ENCODE measurements around the gene USP32. TPM values are rescaled to one million over a fixed set of nuclear protein-coding genes. Genes with fewer than 3 reads are reported as not detected.

The USP32 gene
- total RNA-seq, 1 experiment from 2014 or later, result 62.9 TPM

DNA sequence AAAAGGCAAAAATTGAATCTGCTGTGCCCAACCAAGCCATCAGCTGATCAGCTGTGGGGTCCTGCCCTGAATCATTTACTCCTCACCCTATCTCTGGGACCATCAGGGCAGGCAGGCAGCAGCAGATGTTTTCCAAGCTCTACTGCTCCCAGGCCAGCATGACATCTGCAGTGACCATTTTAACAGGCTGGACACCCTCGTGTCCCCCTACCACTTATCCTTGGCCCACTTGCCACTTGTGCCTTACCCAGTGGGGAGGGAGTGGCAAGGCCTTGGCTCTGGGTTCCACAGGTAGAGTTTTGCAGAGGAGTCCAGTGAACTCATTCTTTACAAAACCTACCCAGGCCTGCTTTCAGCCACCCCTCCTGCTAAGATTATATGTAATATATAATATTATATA is 254.2 kb downstream of the USP32 start:
- DNase-seq (ENCODE audit: unreplicated experiment), result no peak
- POLR2A ChIA-PET, result no interaction called here
- intact Hi-C loops (cut with micrococcal nuclease), result no loop called here
- no peaks in the 10 kb centered on the region for H3K36me3 Mint-ChIP-seq (ENCODE audit: insufficient read depth, unreplicated experiment)
- CTCF ChIA-PET, result interaction anchor here (0.6 to 0.7 kb wide), 3 partner anchors 10 to 97 kb away, joined by 3 to 5 read pairs (median 4); no protein-coding TSS in a partner anchor
- H3K27me3 Mint-ChIP-seq (ENCODE audit: insufficient read depth, unreplicated experiment), result no peaks in the 10 kb centered on the region
- H3K27ac Mint-ChIP-seq (ENCODE audit: low read depth, unreplicated experiment), result no peak overlapping the region
- no TSS peak for BruUV-seq (replicated peaks)
- peaks cover 14% of the 10 kb centered on the region for H3K4me1 Mint-ChIP-seq (ENCODE audit: insufficient read depth, unreplicated experiment)
- H3K9me3 Mint-ChIP-seq (ENCODE audit: unreplicated experiment), result no peaks in the 10 kb centered on the region
- no peak overlapping the region for H3K4me3 Mint-ChIP-seq (ENCODE audit: unreplicated experiment)
- no peak for TF ChIP-seq CTCF (IDR thresholded peaks at IDR 0.05; ENCODE audit: unreplicated experiment)

GRCh38 chr17:60135951-60136666 is 255.8 kb downstream of the USP32 start:
- Mint-ChIP-seq H3K27ac (ENCODE audit: low read depth, unreplicated experiment) (no peak overlapping the region), H3K9me3 (ENCODE audit: unreplicated experiment) (no peaks in the 10 kb centered on the region), H3K36me3 (ENCODE audit: insufficient read depth, unreplicated experiment) (no peaks in the 10 kb centered on the region), H3K4me1 (ENCODE audit: insufficient read depth, unreplicated experiment) (peaks cover 5% of the 10 kb centered on the region), H3K4me3 (ENCODE audit: unreplicated experiment) (peak overlapping the region; percentile 90), H3K27me3 (ENCODE audit: insufficient read depth, unreplicated experiment) (no peaks in the 10 kb centered on the region)
- no peak for DNase-seq (ENCODE audit: unreplicated experiment)
- TF ChIP-seq CTCF (IDR thresholded peaks at IDR 0.05; ENCODE audit: unreplicated experiment), result no peak
- no TSS peak for BruUV-seq (replicated peaks)
- intact Hi-C loops (cut with micrococcal nuclease), result no loop called here
- ChIA-PET POLR2A (interaction anchor here (0.6 kb wide), 1 partner anchor 1842 kb away, joined by 3 read pairs; no protein-coding TSS in a partner anchor), CTCF (interaction anchor here (0.7 to 1.0 kb wide), 3 partner anchors 54 to 1974 kb away, joined by 3 to 4 read pairs (median 3); no protein-coding TSS in a partner anchor)

- DNase-seq (ENCODE audit: unreplicated experiment), result peak; percentile 79
- Mint-ChIP-seq H3K36me3 (ENCODE audit: insufficient read depth, unreplicated experiment) (peaks cover 3% of the 10 kb centered on the region), H3K4me3 (ENCODE audit: unreplicated experiment) (peak overlapping the region; percentile 90), H3K9me3 (ENCODE audit: unreplicated experiment) (no peaks in the 10 kb centered on the region), H3K27me3 (ENCODE audit: insufficient read depth, unreplicated experiment) (no peaks in the 10 kb centered on the region), H3K4me1 (ENCODE audit: insufficient read depth, unreplicated experiment) (peaks cover 5% of the 10 kb centered on the region), H3K27ac (ENCODE audit: low read depth, unreplicated experiment) (peak overlapping the region; percentile 27)
- POLR2A ChIA-PET, result interaction anchor here (0.6 to 1.4 kb wide), 2 partner anchors 256 to 1842 kb away, joined by 3 read pairs; partner anchors contain the start of gene USP32
- CTCF ChIA-PET, result interaction anchor here (0.7 to 1.0 kb wide), 3 partner anchors 8 to 1973 kb away, joined by 3 to 4 read pairs (median 3); no protein-coding TSS in a partner anchor
- BruUV-seq (replicated peaks), result no TSS peak
- intact Hi-C loops (cut with micrococcal nuclease), result no loop called here
- TF ChIP-seq CTCF (IDR thresholded peaks at IDR 0.05; ENCODE audit: unreplicated experiment), result no peak
Observed at GRCh38 chr17:60135151-60135950, 256.6 kb downstream of the USP32 start.
